Right atrium auricular region (tissue), 2 donors: ENCODE data around the gene NR6A1. TPM values are rescaled to one million over a fixed set of nuclear protein-coding genes. Genes with fewer than 3 reads are reported as not detected.

Experiments
- DNase-seq: peaks from one replicate; pipeline ENCODE4 v3.0.0-alpha.2; 2019; ENCODE audit warnings: low spot score
- H3K27ac ChIP-seq, 2 donors: fragments of 200-600 bp; sonication (generic); 1 replicate in 1 of 2; 2 replicates in 1 of 2; pipeline ENCODE4 v1.5.1; 2016 to 2019
- H3K27me3 ChIP-seq, 2 donors: fragments of 200-600 bp; sonication (generic); one replicate each; pipeline versions ENCODE4 v1.5.1 to v1.6.0; 2017 to 2019
- H3K36me3 ChIP-seq: fragments of 200-600 bp; sonication (generic); one replicate; pipeline ENCODE4 v1.5.1; 2016
- H3K4me1 ChIP-seq, 2 donors: fragments of 200-600 bp; sonication (generic); one replicate each; pipeline versions ENCODE4 v1.5.1 to v1.6.0; 2017 to 2019
- H3K4me3 ChIP-seq, 2 donors: fragments of 200-600 bp; sonication (generic); 1 replicate in 1 of 2; 2 replicates in 1 of 2; pipeline ENCODE4 v1.5.1; 2017 to 2019; ENCODE audit warnings: mild to moderate bottlenecking in 1 of 2, moderate library complexity in 1 of 2
- H3K9me3 ChIP-seq, 2 donors: fragments of 200-600 bp; sonication (generic); one replicate each; pipeline ENCODE4 v1.5.1; 2019
- CTCF ChIP-seq, 2 donors: fragments of 200-600 bp; sonication (generic); IDR thresholded peaks; one replicate each; pipeline ENCODE4 v1.5.1; 2019; ENCODE audit warnings: antibody characterized with exemption in 2 of 2
- total RNA-seq, 2 donors: library from RNA; depleted of rRNA; stranded (reverse); fragments of >200 nt; gene quantifications; one replicate each; pipeline ENCODE4 v1.1.0, GENCODE V29; 2016

Gene NR6A1
- total RNA-seq, 2 donors from 2014 or later: 1.9 to 2.6 TPM

- peak; percentile 85 for DNase-seq
Observed at GRCh38 chr9:124658165-124659017, 112.7 kb downstream of the NR6A1 start.

GRCh38 chr9:124657516-124657915, 113.6 kb downstream of the NR6A1 start:
- Histone ChIP-seq H3K9me3 (no peaks in the 10 kb centered on the region), H3K27me3 (no peaks in the 10 kb centered on the region), H3K4me1 (peaks cover 0 to 19% of the 10 kb centered on the region in 2 donors), H3K4me3 (no peak overlapping the region), H3K27ac (peak overlapping the region in 1 of 2 donors; percentile 81), H3K36me3 (no peaks in the 10 kb centered on the region)
- TF ChIP-seq CTCF (IDR thresholded peaks at IDR 0.05): no peak
- DNase-seq: no peak

More at GRCh38 chr9:124658165-124659017, 112.7 kb downstream of the NR6A1 start:
- TF ChIP-seq CTCF (IDR thresholded peaks at IDR 0.05): no peak
- Histone ChIP-seq H3K4me1 (peaks cover 0 to 19% of the 10 kb centered on the region in 2 donors), H3K36me3 (no peaks in the 10 kb centered on the region), H3K27ac (peak overlapping the region; percentile 74 to 81), H3K4me3 (peak overlapping the region; percentile 43 to 59), H3K27me3 (no peaks in the 10 kb centered on the region), H3K9me3 (no peaks in the 10 kb centered on the region)

- DNase-seq: no peak
- no peaks in the 10 kb centered on the region for H3K9me3 ChIP-seq
- TF ChIP-seq CTCF (IDR thresholded peaks at IDR 0.05): no peak
- no peak overlapping the region for H3K27ac ChIP-seq
- H3K27me3 ChIP-seq: no peaks in the 10 kb centered on the region
- H3K4me1 ChIP-seq: peaks cover 0 to 13% of the 10 kb centered on the region in 2 donors
- H3K36me3 ChIP-seq: no peaks in the 10 kb centered on the region
- no peak overlapping the region for H3K4me3 ChIP-seq
Observed at GRCh38 chr9:124654431-124654830, 116.7 kb downstream of the NR6A1 start.

- H3K4me3 ChIP-seq: no peak overlapping the region
- peaks cover 0 to 13% of the 10 kb centered on the region in 2 donors for H3K4me1 ChIP-seq
- no peaks in the 10 kb centered on the region for H3K36me3 ChIP-seq
- no peak for TF ChIP-seq CTCF (IDR thresholded peaks at IDR 0.05)
- no peaks in the 10 kb centered on the region for H3K9me3 ChIP-seq
- no peak for DNase-seq
- peak overlapping the region in 1 of 2 donors; percentile 77 for H3K27ac ChIP-seq
- no peaks in the 10 kb centered on the region for H3K27me3 ChIP-seq
Observed at GRCh38 chr9:124652615-124653393, 118.3 kb downstream of the NR6A1 start.

- TF ChIP-seq CTCF (IDR thresholded peaks at IDR 0.05): no peak
- H3K4me3 ChIP-seq: no peak overlapping the region
- H3K9me3 ChIP-seq: no peaks in the 10 kb centered on the region
- no peaks in the 10 kb centered on the region for H3K27me3 ChIP-seq
- H3K27ac ChIP-seq: peak overlapping the region in 1 of 2 donors; percentile 77
- DNase-seq: no peak
- peaks cover 0 to 9% of the 10 kb centered on the region in 2 donors for H3K4me1 ChIP-seq
- H3K36me3 ChIP-seq: no peaks in the 10 kb centered on the region
Observed at GRCh38 chr9:124652203-124652602, 118.9 kb downstream of the NR6A1 start.
